GM12864 (cell line): Measurements from ENCODE around the gene MTHFSD.
"Not testable (repeated sequence)": the region's sequence is repeated elsewhere in the genome, so short reads cannot be mapped to it uniquely, and the experiment has no call there.

Experiments used
- DNase-seq: peaks from one replicate; pipeline ENCODE4 v3.0.0-alpha.2; 2011; ENCODE audit warnings: low read depth
- H3K4me3 ChIP-seq: 2 replicates; pipeline ENCODE4 v1.5.1; 2011; ENCODE audit warnings: mild to moderate bottlenecking, low read depth, low read length, control low read depth
- CTCF ChIP-seq: IDR thresholded peaks from 2 replicates; pipeline ENCODE4 v1.5.1; 2011; ENCODE audit warnings: low read depth, mild to moderate bottlenecking, moderate library complexity, low read length, control low read depth, inconsistent platforms; ENCODE audit errors: missing control alignments

Gene MTHFSD

GRCh38 chr16:86590501-86591144, 35.6 kb upstream of the MTHFSD start:
- DNase-seq, result no peak
- TF ChIP-seq CTCF, result no peak

GRCh38 chr16:86587955-86588354, 32.9 kb upstream of the MTHFSD start:
- not testable (repeated sequence) for H3K4me3 ChIP-seq, DNase-seq

More at GRCh38 chr16:86590501-86591144, 35.6 kb upstream of the MTHFSD start:
- H3K4me3 ChIP-seq, result no peak overlapping the region

- H3K4me3 ChIP-seq, result no peak overlapping the region
- no peak for TF ChIP-seq CTCF
- DNase-seq, result no peak
These were observed 32.5 kb upstream of the MTHFSD start for GRCh38 chr16:86587487-86587886.

GRCh38 chr16:86585821-86586611, 31.0 kb upstream of the MTHFSD start:
- no peak overlapping the region for H3K4me3 ChIP-seq
- no peak for TF ChIP-seq CTCF
- DNase-seq, result no peak

GRCh38 chr16:86584726-86585721, 30.0 kb upstream of the MTHFSD start:
- TF ChIP-seq CTCF, result no peak
- no peak for DNase-seq
- H3K4me3 ChIP-seq, result no peak overlapping the region

GRCh38 chr16:86584071-86584685, 29.1 kb upstream of the MTHFSD start:
- TF ChIP-seq CTCF, result no peak
- DNase-seq, result no peak
- no peak overlapping the region for H3K4me3 ChIP-seq
